ENCODE data around the gene CAMK1D. TPM values are rescaled to one million over a fixed set of nuclear protein-coding genes. Genes with fewer than 3 reads are reported as not detected.

Gene CAMK1D
- polyA plus RNA-seq, 1 of the 3 experiments (the other 2 are of a cell fraction), result 4.1 TPM

DNA sequence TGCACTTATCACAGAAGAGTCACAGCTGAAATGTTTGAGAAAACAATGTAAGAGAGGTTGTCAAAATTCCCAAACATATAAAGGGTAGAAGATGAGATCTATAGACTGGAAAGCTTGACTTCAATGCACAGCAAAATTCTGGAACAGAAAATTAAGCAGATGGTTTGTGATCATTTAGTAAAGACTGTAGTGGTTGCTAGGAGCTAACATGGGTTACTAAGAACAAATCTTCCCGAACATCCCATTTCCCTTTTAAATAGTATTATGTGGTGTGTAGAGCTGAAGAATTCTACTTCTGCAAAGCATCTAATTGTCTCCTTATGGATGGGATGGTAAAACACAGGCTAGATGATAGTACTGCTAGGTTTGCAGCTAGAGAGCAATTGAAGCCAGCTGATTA is 312.3 kb downstream of the CAMK1D start:
- H3K9me2 ChIP-seq, result no peaks in the 10 kb centered on the region
- no peaks in the 10 kb centered on the region for H3K9me3 ChIP-seq
- H3K4me2 ChIP-seq, result no peak overlapping the region
- no peak overlapping the region for H2AFZ ChIP-seq (ENCODE audit: low read depth)
- peaks cover 0 to 4% of the 10 kb centered on the region in 2 experiments; a peak in 2 of 4 replicates for H3K4me1 ChIP-seq (ENCODE audit: control insufficient read depth in 1 of 2, insufficient read depth in 2 of 2, low read depth in 1 of 2, low read length in 1 of 2)
- POLR2A ChIA-PET, result no interaction called here
- no peaks in the 10 kb centered on the region for H3K36me3 ChIP-seq (replicated peaks in 1 of 2; ENCODE audit: control insufficient read depth in 1 of 2, insufficient read depth in 2 of 2, low read length in 1 of 2)
- CTCF ChIA-PET, result interaction anchor here (1.0 to 2.6 kb wide), 2 partner anchors 49 to 398 kb away, joined by 5 to 10 read pairs; no protein-coding TSS in a partner anchor
- H3K79me2 ChIP-seq (ENCODE audit: insufficient read depth), result no peaks in the 10 kb centered on the region
- H3K4me3 ChIP-seq (ENCODE audit: low read depth in 2 of 2, low read length in 1 of 2), result no peak overlapping the region
- H3F3A ChIP-seq (replicated peaks; ENCODE audit: insufficient read depth), result no peaks in the 10 kb centered on the region
- 94% methylated on average over 1 of the region's 1 CpG for WGBS (ENCODE audit: low lambda C conversion rate)
- H3K27me3 ChIP-seq (ENCODE audit: insufficient read depth), result no peaks in the 10 kb centered on the region
- H3K27ac ChIP-seq (ENCODE audit: low read depth in 2 of 2, low read length in 1 of 2), result no peak overlapping the region
- no peak for DNase-seq
- TF ChIP-seq SIN3A (IDR thresholded peaks at IDR 0.05; ENCODE audit: borderline replicate concordance, low read depth, low read length) (no peak), TCF12 (IDR thresholded peaks at IDR 0.05) (no peak), RXRA (IDR thresholded peaks at IDR 0.05; ENCODE audit: borderline replicate concordance, low read depth) (no peak), TEAD4 (IDR thresholded peaks at IDR 0.05; ENCODE audit: borderline replicate concordance, insufficient read depth) (no peak), FOXJ3 (CRISPR knock-in tag; IDR thresholded peaks at IDR 0.05) (no peak), EP300 (IDR thresholded peaks at IDR 0.05; ENCODE audit: borderline replicate concordance in 1 of 2, low read depth in 1 of 2, low read length in 1 of 2) (no peak), MEF2A (IDR thresholded peaks at IDR 0.05; ENCODE audit: borderline replicate concordance, low read depth) (no peak), MXI1 (IDR thresholded peaks at IDR 0.05; ENCODE audit: low read depth, low read length) (no peak), RFX5 (IDR thresholded peaks at IDR 0.05; ENCODE audit: low read length) (no peak), POLR2AphosphoS5 (IDR thresholded peaks at IDR 0.05; ENCODE audit: low read depth, low read length) (no peak), FOXM1 (IDR thresholded peaks at IDR 0.05; ENCODE audit: low read depth) (no peak), FOSL2 (IDR thresholded peaks at IDR 0.05; ENCODE audit: borderline replicate concordance, low read depth) (no peak), EZH2phosphoT487 (IDR thresholded peaks at IDR 0.05; ENCODE audit: borderline replicate concordance, low read depth) (no peak)
- TF ChIP-seq, protein P1, sequence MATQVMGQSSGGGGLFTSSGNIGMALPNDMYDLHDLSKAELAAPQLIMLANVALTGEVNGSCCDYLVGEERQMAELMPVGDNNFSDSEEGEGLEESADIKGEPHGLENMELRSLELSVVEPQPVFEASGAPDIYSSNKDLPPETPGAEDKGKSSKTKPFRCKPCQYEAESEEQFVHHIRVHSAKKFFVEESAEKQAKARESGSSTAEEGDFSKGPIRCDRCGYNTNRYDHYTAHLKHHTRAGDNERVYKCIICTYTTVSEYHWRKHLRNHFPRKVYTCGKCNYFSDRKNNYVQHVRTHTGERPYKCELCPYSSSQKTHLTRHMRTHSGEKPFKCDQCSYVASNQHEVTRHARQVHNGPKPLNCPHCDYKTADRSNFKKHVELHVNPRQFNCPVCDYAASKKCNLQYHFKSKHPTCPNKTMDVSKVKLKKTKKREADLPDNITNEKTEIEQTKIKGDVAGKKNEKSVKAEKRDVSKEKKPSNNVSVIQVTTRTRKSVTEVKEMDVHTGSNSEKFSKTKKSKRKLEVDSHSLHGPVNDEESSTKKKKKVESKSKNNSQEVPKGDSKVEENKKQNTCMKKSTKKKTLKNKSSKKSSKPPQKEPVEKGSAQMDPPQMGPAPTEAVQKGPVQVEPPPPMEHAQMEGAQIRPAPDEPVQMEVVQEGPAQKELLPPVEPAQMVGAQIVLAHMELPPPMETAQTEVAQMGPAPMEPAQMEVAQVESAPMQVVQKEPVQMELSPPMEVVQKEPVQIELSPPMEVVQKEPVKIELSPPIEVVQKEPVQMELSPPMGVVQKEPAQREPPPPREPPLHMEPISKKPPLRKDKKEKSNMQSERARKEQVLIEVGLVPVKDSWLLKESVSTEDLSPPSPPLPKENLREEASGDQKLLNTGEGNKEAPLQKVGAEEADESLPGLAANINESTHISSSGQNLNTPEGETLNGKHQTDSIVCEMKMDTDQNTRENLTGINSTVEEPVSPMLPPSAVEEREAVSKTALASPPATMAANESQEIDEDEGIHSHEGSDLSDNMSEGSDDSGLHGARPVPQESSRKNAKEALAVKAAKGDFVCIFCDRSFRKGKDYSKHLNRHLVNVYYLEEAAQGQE (IDR thresholded peaks at IDR 0.05; ENCODE audit: low read depth, low read length), result no peak
- TF ChIP-seq, protein P2, sequence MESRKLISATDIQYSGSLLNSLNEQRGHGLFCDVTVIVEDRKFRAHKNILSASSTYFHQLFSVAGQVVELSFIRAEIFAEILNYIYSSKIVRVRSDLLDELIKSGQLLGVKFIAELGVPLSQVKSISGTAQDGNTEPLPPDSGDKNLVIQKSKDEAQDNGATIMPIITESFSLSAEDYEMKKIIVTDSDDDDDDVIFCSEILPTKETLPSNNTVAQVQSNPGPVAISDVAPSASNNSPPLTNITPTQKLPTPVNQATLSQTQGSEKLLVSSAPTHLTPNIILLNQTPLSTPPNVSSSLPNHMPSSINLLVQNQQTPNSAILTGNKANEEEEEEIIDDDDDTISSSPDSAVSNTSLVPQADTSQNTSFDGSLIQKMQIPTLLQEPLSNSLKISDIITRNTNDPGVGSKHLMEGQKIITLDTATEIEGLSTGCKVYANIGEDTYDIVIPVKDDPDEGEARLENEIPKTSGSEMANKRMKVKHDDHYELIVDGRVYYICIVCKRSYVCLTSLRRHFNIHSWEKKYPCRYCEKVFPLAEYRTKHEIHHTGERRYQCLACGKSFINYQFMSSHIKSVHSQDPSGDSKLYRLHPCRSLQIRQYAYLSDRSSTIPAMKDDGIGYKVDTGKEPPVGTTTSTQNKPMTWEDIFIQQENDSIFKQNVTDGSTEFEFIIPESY (IDR thresholded peaks at IDR 0.05; ENCODE audit: borderline replicate concordance, low read depth), result no peak
- TF ChIP-seq, protein P3, sequence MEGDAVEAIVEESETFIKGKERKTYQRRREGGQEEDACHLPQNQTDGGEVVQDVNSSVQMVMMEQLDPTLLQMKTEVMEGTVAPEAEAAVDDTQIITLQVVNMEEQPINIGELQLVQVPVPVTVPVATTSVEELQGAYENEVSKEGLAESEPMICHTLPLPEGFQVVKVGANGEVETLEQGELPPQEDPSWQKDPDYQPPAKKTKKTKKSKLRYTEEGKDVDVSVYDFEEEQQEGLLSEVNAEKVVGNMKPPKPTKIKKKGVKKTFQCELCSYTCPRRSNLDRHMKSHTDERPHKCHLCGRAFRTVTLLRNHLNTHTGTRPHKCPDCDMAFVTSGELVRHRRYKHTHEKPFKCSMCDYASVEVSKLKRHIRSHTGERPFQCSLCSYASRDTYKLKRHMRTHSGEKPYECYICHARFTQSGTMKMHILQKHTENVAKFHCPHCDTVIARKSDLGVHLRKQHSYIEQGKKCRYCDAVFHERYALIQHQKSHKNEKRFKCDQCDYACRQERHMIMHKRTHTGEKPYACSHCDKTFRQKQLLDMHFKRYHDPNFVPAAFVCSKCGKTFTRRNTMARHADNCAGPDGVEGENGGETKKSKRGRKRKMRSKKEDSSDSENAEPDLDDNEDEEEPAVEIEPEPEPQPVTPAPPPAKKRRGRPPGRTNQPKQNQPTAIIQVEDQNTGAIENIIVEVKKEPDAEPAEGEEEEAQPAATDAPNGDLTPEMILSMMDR (IDR thresholded peaks at IDR 0.05), result no peak
- TF ChIP-seq, protein P4, sequence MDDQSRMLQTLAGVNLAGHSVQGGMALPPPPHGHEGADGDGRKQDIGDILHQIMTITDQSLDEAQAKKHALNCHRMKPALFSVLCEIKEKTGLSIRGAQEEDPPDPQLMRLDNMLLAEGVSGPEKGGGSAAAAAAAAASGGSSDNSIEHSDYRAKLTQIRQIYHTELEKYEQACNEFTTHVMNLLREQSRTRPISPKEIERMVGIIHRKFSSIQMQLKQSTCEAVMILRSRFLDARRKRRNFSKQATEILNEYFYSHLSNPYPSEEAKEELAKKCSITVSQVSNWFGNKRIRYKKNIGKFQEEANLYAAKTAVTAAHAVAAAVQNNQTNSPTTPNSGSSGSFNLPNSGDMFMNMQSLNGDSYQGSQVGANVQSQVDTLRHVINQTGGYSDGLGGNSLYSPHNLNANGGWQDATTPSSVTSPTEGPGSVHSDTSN (IDR thresholded peaks at IDR 0.05), result no peak
- TF ChIP-seq, protein P5, sequence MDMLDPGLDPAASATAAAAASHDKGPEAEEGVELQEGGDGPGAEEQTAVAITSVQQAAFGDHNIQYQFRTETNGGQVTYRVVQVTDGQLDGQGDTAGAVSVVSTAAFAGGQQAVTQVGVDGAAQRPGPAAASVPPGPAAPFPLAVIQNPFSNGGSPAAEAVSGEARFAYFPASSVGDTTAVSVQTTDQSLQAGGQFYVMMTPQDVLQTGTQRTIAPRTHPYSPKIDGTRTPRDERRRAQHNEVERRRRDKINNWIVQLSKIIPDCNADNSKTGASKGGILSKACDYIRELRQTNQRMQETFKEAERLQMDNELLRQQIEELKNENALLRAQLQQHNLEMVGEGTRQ (IDR thresholded peaks at IDR 0.05; ENCODE audit: borderline replicate concordance, low read depth, low read length), result no peak
- no peaks in the 10 kb centered on the region for H4K20me1 ChIP-seq (ENCODE audit: insufficient read depth)
- H3K9ac ChIP-seq, result no peak overlapping the region

Data from SK-N-SH (cell line).